ENCODE measurements around the gene ROCK2.

DNA sequence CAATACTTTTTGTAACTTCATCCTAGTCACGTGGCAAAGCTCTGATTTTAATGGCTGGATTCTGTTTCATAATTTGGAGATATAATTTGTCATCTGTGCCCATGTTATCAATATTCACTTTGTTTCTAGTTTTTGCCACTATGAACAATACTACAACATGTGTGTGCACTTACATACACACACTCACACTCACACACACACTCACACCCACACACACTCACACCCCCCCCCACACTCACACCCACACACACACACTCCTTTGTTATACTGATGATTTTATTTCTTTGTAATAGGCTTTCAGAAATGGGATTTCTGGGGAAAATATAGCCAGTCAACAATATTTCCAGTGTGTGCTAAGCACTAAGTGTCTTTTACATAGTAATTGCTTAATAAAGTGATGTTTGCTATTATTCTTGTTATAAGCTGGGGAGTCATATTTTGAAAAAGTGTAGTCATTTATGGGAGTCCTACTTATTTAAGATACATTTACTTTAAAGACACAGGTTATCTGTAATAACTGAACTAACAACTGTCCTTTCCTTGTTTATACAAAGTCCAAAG, 22.8 kb upstream of the ROCK2 start:
- TF ChIP-seq, protein P1, sequence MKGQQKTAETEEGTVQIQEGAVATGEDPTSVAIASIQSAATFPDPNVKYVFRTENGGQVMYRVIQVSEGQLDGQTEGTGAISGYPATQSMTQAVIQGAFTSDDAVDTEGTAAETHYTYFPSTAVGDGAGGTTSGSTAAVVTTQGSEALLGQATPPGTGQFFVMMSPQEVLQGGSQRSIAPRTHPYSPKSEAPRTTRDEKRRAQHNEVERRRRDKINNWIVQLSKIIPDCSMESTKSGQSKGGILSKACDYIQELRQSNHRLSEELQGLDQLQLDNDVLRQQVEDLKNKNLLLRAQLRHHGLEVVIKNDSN (IDR thresholded peaks at IDR 0.05) = no peak
- TF ChIP-seq CEBPB (IDR thresholded peaks at IDR 0.05) = no peak
- no peak for TF ChIP-seq TEAD4 (IDR thresholded peaks at IDR 0.05)
- no peak for TF ChIP-seq EGR1 (IDR thresholded peaks at IDR 0.05)
- TF ChIP-seq, protein P2, sequence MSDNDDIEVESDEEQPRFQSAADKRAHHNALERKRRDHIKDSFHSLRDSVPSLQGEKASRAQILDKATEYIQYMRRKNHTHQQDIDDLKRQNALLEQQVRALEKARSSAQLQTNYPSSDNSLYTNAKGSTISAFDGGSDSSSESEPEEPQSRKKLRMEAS (IDR thresholded peaks at IDR 0.05) = no peak
- no peak for TF ChIP-seq YY1 (IDR thresholded peaks at IDR 0.05; ENCODE audit: low read depth)
- no peak for TF ChIP-seq TAF1 (IDR thresholded peaks at IDR 0.05; ENCODE audit: low read depth)
- TF ChIP-seq RAD21 (IDR thresholded peaks at IDR 0.05; ENCODE audit: low read depth) = no peak

All from Ishikawa (cell line).